ENCODE measurements around the gene MAN2C1.

- TF ChIP-seq CTCF (IDR thresholded peaks at IDR 0.05; ENCODE audit: poor library complexity) (no peak), EZH2 (IDR thresholded peaks at IDR 0.05; ENCODE audit: borderline replicate concordance) (no peak)
Measured at GRCh38 chr15:75329571-75329970, 38.8 kb downstream of the MAN2C1 start.
